Naive thymus-derived CD4-positive, alpha-beta T cell (primary cell): ENCODE results near the gene ZNF728. TPM values are rescaled to one million over a fixed set of nuclear protein-coding genes. Genes with fewer than 3 reads are reported as not detected.

Experiments used
- polyA plus RNA-seq, 2 donors: library from polyadenylated mRNA; unstranded; fragments of 300-500 nt; fragmentation: Illumina TruSeq; gene quantifications; one replicate each; pipeline ENCODE4 v1.2.3, GENCODE V29; 2021
- total RNA-seq, 6 experiments: library from RNA in 5 of 6; stranded (reverse) in 5 of 6; gene quantifications; 1 replicate in 5 of 6; 2 replicates in 1 of 6; pipeline ENCODE4 v1.2.3 and lab custom pipeline; 2021 to 2026

The ZNF728 gene
- total and polyA plus RNA-seq, 7 experiments from 2014 or later: not detected

Other genes with a start within 250 kb of the ZNF728 start
- gene ZNF99, start 219.0 kb downstream of the ZNF728 start, total RNA-seq: not detected
- gene ZNF99, start 219.0 kb downstream of the ZNF728 start, polyA plus RNA-seq: not detected
- not detected for gene ZNF723, start 170.9 kb downstream of the ZNF728 start, total RNA-seq
- gene ZNF723, start 170.9 kb downstream of the ZNF728 start, polyA plus RNA-seq: not detected
- under 1 TPM in 2 of 5 experiments, not detected in 3; 0.69 to 0.80 TPM for gene ZNF730, start 113.8 kb upstream of the ZNF728 start, total RNA-seq
- gene ZNF730, start 113.8 kb upstream of the ZNF728 start, polyA plus RNA-seq: not detected
- gene ZNF724, start 247.2 kb upstream of the ZNF728 start, total RNA-seq: 10 to 100 TPM in 1 of 5 experiments, 1 to 10 TPM in 4; 2.9 to 11.3 (median 6.8) TPM
- gene ZNF724, start 247.2 kb upstream of the ZNF728 start, polyA plus RNA-seq: 1 to 10 TPM; 3.0 to 4.3 TPM